Measurements from ENCODE around the gene SH3D19. TPM values are rescaled to one million over a fixed set of nuclear protein-coding genes. Genes with fewer than 3 reads are reported as not detected.
"Not testable (repeated sequence)": the region's sequence is repeated elsewhere in the genome, so short reads cannot be mapped to it uniquely, and the experiment has no call there.

Gene SH3D19
- total and polyA plus RNA-seq, 7 donors = 31.4 to 195 (median 105) TPM

GRCh38 chr4:151143162-151143561, 182.2 kb downstream of the SH3D19 start:
- Histone ChIP-seq H3K36me3 (peaks cover 0 to 92% (median 25%) of the 10 kb centered on the region in 4 donors), H3K4me1 (peaks cover 0 to 6% (median 0%) of the 10 kb centered on the region in 4 donors), H3K4me3 (no peak overlapping the region), H3K27ac (no peak overlapping the region), H3K27me3 (no peaks in the 10 kb centered on the region), H3K9me3 (no peaks in the 10 kb centered on the region)
- TF ChIP-seq POLR2A (IDR thresholded peaks at IDR 0.05) (no peak), POLR2AphosphoS5 (IDR thresholded peaks at IDR 0.05) (no peak), CTCF (IDR thresholded peaks at IDR 0.05) (no peak), EP300 (IDR thresholded peaks at IDR 0.05) (no peak)
- WGBS, 2 donors = 75 to 89% methylated on average over 2 of the region's 2 CpGs
- DNase-seq = no peak
- intact Hi-C loops (cut with DNase I) = no loop called here

GRCh38 chr4:151142758-151143157, 182.6 kb downstream of the SH3D19 start:
- H3K27me3 ChIP-seq = no peaks in the 10 kb centered on the region
- DNase-seq = no peak
- no peak overlapping the region for H3K27ac ChIP-seq
- TF ChIP-seq EP300 (IDR thresholded peaks at IDR 0.05) = no peak
- TF ChIP-seq POLR2AphosphoS5 (IDR thresholded peaks at IDR 0.05) = no peak
- no peak for TF ChIP-seq CTCF (IDR thresholded peaks at IDR 0.05)
- no peak for TF ChIP-seq POLR2A (IDR thresholded peaks at IDR 0.05)
- no peak overlapping the region for H3K4me3 ChIP-seq
- peaks cover 0 to 6% (median 0%) of the 10 kb centered on the region in 4 donors for H3K4me1 ChIP-seq
- intact Hi-C loops (cut with DNase I) = no loop called here
- H3K36me3 ChIP-seq = peaks cover 0 to 92% (median 24%) of the 10 kb centered on the region in 4 donors
- no peaks in the 10 kb centered on the region for H3K9me3 ChIP-seq
- WGBS, 2 donors = 95% methylated on average over 1 of the region's 1 CpG

- no peak for DNase-seq
- H3K27ac ChIP-seq = no peak overlapping the region
- H3K4me1 ChIP-seq = peaks cover 0 to 5% (median 0%) of the 10 kb centered on the region in 4 donors
- no peak overlapping the region for H3K4me3 ChIP-seq
- no peaks in the 10 kb centered on the region for H3K27me3 ChIP-seq
- TF ChIP-seq CTCF (IDR thresholded peaks at IDR 0.05) = no peak
- TF ChIP-seq EP300 (IDR thresholded peaks at IDR 0.05) = no peak
- TF ChIP-seq POLR2AphosphoS5 (IDR thresholded peaks at IDR 0.05) = no peak
- no peak for TF ChIP-seq POLR2A (IDR thresholded peaks at IDR 0.05)
- 93 to 95% methylated on average over 1 of the region's 1 CpG for WGBS, 2 donors
- intact Hi-C loops (cut with DNase I) = no loop called here
- H3K36me3 ChIP-seq = peaks cover 0 to 86% (median 22%) of the 10 kb centered on the region in 4 donors
- no peaks in the 10 kb centered on the region for H3K9me3 ChIP-seq
These were observed 185.6 kb downstream of the SH3D19 start for GRCh38 chr4:151139814-151140213.

- H3K9me3 ChIP-seq; H3K27me3 ChIP-seq; DNase-seq; H3K27ac ChIP-seq; H3K4me3 ChIP-seq; H3K4me1 ChIP-seq; intact Hi-C loops (cut with DNase I): not testable (repeated sequence)
- 91 to 95% methylated on average over 3 of the region's 3 CpGs for WGBS, 2 donors
- H3K36me3 ChIP-seq = peaks cover 0 to 86% (median 26%) of the 10 kb centered on the region in 4 donors
These were observed 189.4 kb downstream of the SH3D19 start for GRCh38 chr4:151136048-151136447.

GRCh38 chr4:151133311-151133710, 192.1 kb downstream of the SH3D19 start:
- no peak for DNase-seq
- Histone ChIP-seq H3K27ac (no peak overlapping the region), H3K36me3 (peaks cover 0 to 91% (median 28%) of the 10 kb centered on the region in 4 donors), H3K9me3 (no peaks in the 10 kb centered on the region), H3K4me3 (no peak overlapping the region), H3K27me3 (no peaks in the 10 kb centered on the region), H3K4me1 (no peaks in the 10 kb centered on the region)
- intact Hi-C loops (cut with DNase I) = no loop called here
- 74 to 86% methylated on average over 5 of the region's 5 CpGs for WGBS, 2 donors
- TF ChIP-seq EP300 (IDR thresholded peaks at IDR 0.05) = no peak
- TF ChIP-seq POLR2A (IDR thresholded peaks at IDR 0.05) = no peak
- TF ChIP-seq CTCF (IDR thresholded peaks at IDR 0.05) = no peak
- no peak for TF ChIP-seq POLR2AphosphoS5 (IDR thresholded peaks at IDR 0.05)
